Measurements from ENCODE around the gene KDM5C. TPM values are rescaled to one million over a fixed set of nuclear protein-coding genes. Genes with fewer than 3 reads are reported as not detected.

KDM5C gene
- total RNA-seq, 1 experiment from 2014 or later, result 52.9 TPM

DNA sequence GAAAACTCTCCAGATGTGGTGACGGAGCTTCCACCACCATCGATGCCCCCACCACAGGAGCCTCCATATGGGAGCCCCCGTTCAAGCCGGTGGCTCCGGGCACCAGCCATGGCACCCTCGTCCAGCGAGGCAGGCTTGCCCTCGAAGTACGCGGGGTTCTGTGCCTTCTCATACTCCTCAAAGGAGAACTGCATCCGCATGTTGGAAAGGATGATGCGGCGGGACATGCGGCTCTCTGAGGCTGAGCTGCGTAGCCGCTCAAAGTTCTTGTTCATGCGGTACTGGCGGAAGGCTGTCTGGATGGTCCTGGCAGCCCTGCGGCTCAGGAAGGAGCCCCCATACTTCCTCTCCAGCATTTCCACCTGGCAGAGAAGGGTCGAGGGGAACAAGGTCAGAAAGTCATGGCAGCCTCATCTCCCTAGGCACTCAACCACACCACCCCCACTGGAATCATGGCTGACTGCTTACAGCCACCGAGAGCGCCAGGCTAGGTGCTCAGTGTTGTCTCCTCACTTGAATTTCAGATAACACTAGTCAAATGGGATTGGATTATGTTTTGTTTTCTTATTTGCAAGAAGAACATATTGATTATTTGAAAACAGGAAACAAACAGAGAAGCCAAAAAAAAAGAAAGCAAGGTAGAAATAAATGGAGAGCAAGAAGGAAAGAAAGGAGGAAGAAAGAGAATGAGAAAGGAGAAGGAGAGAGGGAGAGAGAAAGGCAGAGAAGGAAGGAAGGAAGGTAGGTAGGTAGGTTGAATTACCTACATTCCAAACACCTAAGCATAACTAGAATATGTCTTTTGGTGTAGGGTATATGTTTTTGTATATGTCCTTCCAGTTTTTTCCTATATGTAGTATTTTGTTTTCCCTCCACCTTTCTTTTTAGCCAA lies 29.8 kb upstream of the KDM5C start:
- Histone ChIP-seq H3K4me1 (ENCODE audit: low read length) (no peaks in the 10 kb centered on the region), H3K9me3 (ENCODE audit: low read length) (no peaks in the 10 kb centered on the region), H3K4me2 (ENCODE audit: low read depth, low read length, poor library complexity, severe bottlenecking) (no peak overlapping the region), H3K9ac (ENCODE audit: low read length) (no peak overlapping the region), H3K36me3 (ENCODE audit: insufficient read depth, low read length) (no peaks in the 10 kb centered on the region), H3K27me3 (ENCODE audit: low read length) (no peaks in the 10 kb centered on the region), H3K79me2 (ENCODE audit: low read length) (no peaks in the 10 kb centered on the region), H4K20me1 (ENCODE audit: insufficient read depth, low read depth, low read length) (no peaks in the 10 kb centered on the region), H3K4me3 (ENCODE audit: low read length) (no peak overlapping the region), H3K27ac (ENCODE audit: low read length) (no peak overlapping the region), H3K9me2 (replicated peaks; ENCODE audit: insufficient read depth, low read length) (no peaks in the 10 kb centered on the region), H2AFZ (ENCODE audit: low read length) (no peak overlapping the region)
- no peak for DNase-seq

DNA sequence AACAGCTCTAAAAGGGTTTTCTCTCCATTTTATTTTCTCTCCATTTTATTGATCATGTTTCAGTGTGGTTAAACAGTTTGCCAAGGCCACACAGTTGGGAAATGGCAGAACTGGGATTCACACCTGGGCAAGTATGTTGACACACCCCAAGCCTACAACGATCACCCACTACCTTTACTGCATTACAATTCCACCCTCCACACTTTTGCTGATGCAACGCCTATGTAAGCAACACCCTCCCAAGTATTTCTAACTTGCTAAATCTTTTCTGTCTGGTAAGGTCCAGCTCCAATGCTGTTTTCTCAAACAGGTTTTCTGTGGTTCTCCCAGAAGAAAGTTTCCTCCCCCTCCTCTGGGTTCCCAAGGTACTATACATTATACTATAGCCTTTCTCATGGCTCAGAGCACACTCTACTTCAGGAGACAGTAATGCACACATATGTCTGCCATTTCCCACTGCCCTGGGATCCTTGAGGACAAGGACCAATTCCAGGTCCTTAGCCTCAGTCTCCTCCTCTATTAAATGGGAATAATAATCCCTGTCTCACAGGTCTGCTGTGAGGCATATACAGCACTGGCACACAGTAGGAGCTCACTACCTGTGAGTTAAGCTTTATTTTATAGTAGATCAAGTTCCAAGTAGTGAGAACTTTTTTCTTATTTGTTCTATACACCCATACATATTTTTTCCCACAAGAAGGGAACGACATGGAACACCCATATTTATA lies 28.4 kb upstream of the KDM5C start:
- Histone ChIP-seq H3K4me3 (ENCODE audit: low read length) (no peak overlapping the region), H3K4me1 (ENCODE audit: low read length) (no peaks in the 10 kb centered on the region), H3K27me3 (ENCODE audit: low read length) (no peaks in the 10 kb centered on the region), H3K4me2 (ENCODE audit: low read depth, low read length, poor library complexity, severe bottlenecking) (no peak overlapping the region), H4K20me1 (ENCODE audit: insufficient read depth, low read depth, low read length) (no peaks in the 10 kb centered on the region), H3K9me2 (replicated peaks; ENCODE audit: insufficient read depth, low read length) (no peaks in the 10 kb centered on the region), H3K79me2 (ENCODE audit: low read length) (no peaks in the 10 kb centered on the region), H3K9me3 (ENCODE audit: low read length) (no peaks in the 10 kb centered on the region), H2AFZ (ENCODE audit: low read length) (no peak overlapping the region), H3K36me3 (ENCODE audit: insufficient read depth, low read length) (no peaks in the 10 kb centered on the region), H3K9ac (ENCODE audit: low read length) (no peak overlapping the region), H3K27ac (ENCODE audit: low read length) (no peak overlapping the region)
- no peak for DNase-seq

DNA sequence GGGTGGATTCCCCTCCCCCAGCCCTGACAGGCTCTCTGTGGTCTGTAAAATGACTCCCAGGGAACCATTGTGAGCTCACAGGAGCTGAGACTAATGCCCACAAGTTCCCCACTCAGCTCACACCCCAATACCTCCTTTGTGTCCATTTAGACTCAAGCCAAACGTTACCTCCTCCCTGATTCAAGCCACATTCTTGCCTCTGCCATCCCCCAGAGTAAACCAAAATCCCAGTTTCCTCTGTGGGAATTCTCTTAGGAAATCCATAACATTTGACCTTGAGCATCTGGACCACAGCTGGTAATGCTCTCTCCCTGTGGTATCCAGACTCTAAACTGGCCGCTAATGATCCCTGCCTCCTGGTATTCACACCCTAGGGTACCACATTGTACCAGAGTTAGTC lies 26.3 kb upstream of the KDM5C start:
- no peaks in the 10 kb centered on the region for H4K20me1 ChIP-seq (ENCODE audit: insufficient read depth, low read depth, low read length)
- H3K27me3 ChIP-seq (ENCODE audit: low read length), result no peaks in the 10 kb centered on the region
- no peaks in the 10 kb centered on the region for H3K4me1 ChIP-seq (ENCODE audit: low read length)
- no peaks in the 10 kb centered on the region for H3K9me2 ChIP-seq (replicated peaks; ENCODE audit: insufficient read depth, low read length)
- H3K4me3 ChIP-seq (ENCODE audit: low read length), result no peak overlapping the region
- no peak overlapping the region for H3K27ac ChIP-seq (ENCODE audit: low read length)
- H3K36me3 ChIP-seq (ENCODE audit: insufficient read depth, low read length), result no peaks in the 10 kb centered on the region
- H2AFZ ChIP-seq (ENCODE audit: low read length), result no peak overlapping the region
- H3K4me2 ChIP-seq (ENCODE audit: low read depth, low read length, poor library complexity, severe bottlenecking), result no peak overlapping the region
- DNase-seq, result no peak
- H3K79me2 ChIP-seq (ENCODE audit: low read length), result no peaks in the 10 kb centered on the region
- H3K9me3 ChIP-seq (ENCODE audit: low read length), result no peaks in the 10 kb centered on the region
- H3K9ac ChIP-seq (ENCODE audit: low read length), result no peak overlapping the region

- H3K27ac ChIP-seq (ENCODE audit: low read length), result no peak overlapping the region
- H3K27me3 ChIP-seq (ENCODE audit: low read length), result no peaks in the 10 kb centered on the region
- H3K79me2 ChIP-seq (ENCODE audit: low read length), result no peaks in the 10 kb centered on the region
- H3K9ac ChIP-seq (ENCODE audit: low read length), result no peak overlapping the region
- H3K36me3 ChIP-seq (ENCODE audit: insufficient read depth, low read length), result no peaks in the 10 kb centered on the region
- no peak overlapping the region for H2AFZ ChIP-seq (ENCODE audit: low read length)
- H3K4me3 ChIP-seq (ENCODE audit: low read length), result no peak overlapping the region
- H3K9me2 ChIP-seq (replicated peaks; ENCODE audit: insufficient read depth, low read length), result no peaks in the 10 kb centered on the region
- no peaks in the 10 kb centered on the region for H3K9me3 ChIP-seq (ENCODE audit: low read length)
- H3K4me1 ChIP-seq (ENCODE audit: low read length), result no peaks in the 10 kb centered on the region
- DNase-seq, result no peak
- no peak overlapping the region for H3K4me2 ChIP-seq (ENCODE audit: low read depth, low read length, poor library complexity, severe bottlenecking)
- no peaks in the 10 kb centered on the region for H4K20me1 ChIP-seq (ENCODE audit: insufficient read depth, low read depth, low read length)
These were observed 25.5 kb upstream of the KDM5C start for GRCh38 chrX:53250556-53250955.

DNA sequence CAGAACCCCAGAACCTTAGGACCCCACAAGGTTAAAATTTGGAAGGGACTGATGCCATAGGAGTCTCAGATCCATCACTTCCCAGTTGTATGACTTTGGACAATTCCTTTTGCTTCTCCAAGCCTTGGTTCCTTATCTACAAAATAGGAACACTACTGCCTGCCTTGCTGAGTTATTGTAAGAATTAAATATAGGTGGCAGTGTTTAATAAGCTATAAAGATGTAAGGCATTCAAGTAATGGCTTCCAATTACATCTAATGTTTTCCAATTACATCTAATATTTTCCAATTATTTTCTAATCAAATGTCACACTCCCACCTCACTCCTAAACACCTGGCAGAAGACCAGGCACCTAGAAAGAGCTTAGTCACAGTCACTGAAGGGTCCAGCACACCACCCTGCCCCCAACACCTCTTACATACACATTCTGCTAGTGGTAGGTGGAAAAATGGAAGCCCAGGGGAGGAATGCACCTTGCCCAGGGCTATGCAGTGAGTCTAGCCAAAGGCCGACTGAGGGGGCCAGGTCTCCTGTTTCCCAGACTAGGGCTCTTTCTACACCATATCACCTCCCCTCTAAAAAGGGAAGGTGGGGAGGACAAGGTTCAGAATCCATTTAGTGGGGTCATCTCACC lies 24.5 kb upstream of the KDM5C start:
- Histone ChIP-seq H3K9me3 (ENCODE audit: low read length) (no peaks in the 10 kb centered on the region), H3K9me2 (replicated peaks; ENCODE audit: insufficient read depth, low read length) (no peaks in the 10 kb centered on the region), H4K20me1 (ENCODE audit: insufficient read depth, low read depth, low read length) (no peaks in the 10 kb centered on the region), H3K36me3 (ENCODE audit: insufficient read depth, low read length) (no peaks in the 10 kb centered on the region), H3K27ac (ENCODE audit: low read length) (no peak overlapping the region), H3K9ac (ENCODE audit: low read length) (no peak overlapping the region), H3K79me2 (ENCODE audit: low read length) (no peaks in the 10 kb centered on the region), H3K4me3 (ENCODE audit: low read length) (no peak overlapping the region), H3K4me1 (ENCODE audit: low read length) (no peaks in the 10 kb centered on the region), H2AFZ (ENCODE audit: low read length) (no peak overlapping the region), H3K27me3 (ENCODE audit: low read length) (no peaks in the 10 kb centered on the region), H3K4me2 (ENCODE audit: low read depth, low read length, poor library complexity, severe bottlenecking) (no peak overlapping the region)
- no peak for DNase-seq

DNA sequence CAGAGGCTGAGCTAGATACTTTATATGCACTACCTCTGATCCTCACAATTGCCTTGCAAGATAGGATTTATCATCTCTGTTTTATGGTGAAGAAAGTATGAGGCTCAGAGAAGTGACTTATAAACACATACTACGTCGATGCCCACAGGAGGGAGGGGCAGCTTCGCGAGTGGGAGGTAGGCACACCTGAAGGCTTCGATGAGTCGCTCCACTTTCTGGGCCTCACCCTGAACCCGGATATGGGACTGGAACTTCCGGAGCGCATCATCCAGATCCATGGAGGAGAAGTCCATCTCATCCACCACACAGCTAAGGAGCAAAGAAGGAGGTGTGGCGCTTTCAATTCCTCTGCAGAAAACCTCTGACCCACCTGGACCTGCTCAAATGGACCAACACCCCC lies 22.9 kb upstream of the KDM5C start:
- Histone ChIP-seq H3K27me3 (ENCODE audit: low read length) (no peaks in the 10 kb centered on the region), H3K4me2 (ENCODE audit: low read depth, low read length, poor library complexity, severe bottlenecking) (no peak overlapping the region), H2AFZ (ENCODE audit: low read length) (no peak overlapping the region), H4K20me1 (ENCODE audit: insufficient read depth, low read depth, low read length) (no peaks in the 10 kb centered on the region), H3K4me3 (ENCODE audit: low read length) (no peak overlapping the region), H3K9me3 (ENCODE audit: low read length) (no peaks in the 10 kb centered on the region), H3K79me2 (ENCODE audit: low read length) (no peaks in the 10 kb centered on the region), H3K9me2 (replicated peaks; ENCODE audit: insufficient read depth, low read length) (no peaks in the 10 kb centered on the region), H3K27ac (ENCODE audit: low read length) (no peak overlapping the region), H3K36me3 (ENCODE audit: insufficient read depth, low read length) (no peaks in the 10 kb centered on the region), H3K9ac (ENCODE audit: low read length) (no peak overlapping the region), H3K4me1 (ENCODE audit: low read length) (no peaks in the 10 kb centered on the region)
- DNase-seq, result no peak

DNA sequence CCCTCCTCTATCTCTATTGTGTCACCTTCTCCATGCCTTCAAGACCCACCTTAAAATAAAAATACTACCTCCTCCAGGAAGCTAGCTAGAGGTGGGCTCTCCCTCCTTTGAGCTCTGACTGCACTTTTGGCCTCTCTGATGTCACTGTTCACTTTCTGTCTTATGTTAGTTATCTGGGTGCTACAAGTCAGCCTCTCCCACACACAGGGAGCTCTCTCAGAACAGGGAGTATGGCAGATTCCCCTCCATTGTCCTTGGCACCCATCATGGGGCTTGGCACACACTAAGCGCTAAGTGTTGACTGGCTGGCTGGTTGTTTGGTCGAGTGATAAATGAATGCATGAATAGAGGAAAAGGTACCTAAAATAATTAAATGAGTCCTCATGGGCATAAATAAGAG lies 21.2 kb upstream of the KDM5C start:
- Histone ChIP-seq H3K4me2 (ENCODE audit: low read depth, low read length, poor library complexity, severe bottlenecking) (no peak overlapping the region), H3K27ac (ENCODE audit: low read length) (no peak overlapping the region), H3K9me3 (ENCODE audit: low read length) (no peaks in the 10 kb centered on the region), H3K79me2 (ENCODE audit: low read length) (no peaks in the 10 kb centered on the region), H3K4me1 (ENCODE audit: low read length) (no peaks in the 10 kb centered on the region), H3K4me3 (ENCODE audit: low read length) (no peak overlapping the region), H3K36me3 (ENCODE audit: insufficient read depth, low read length) (no peaks in the 10 kb centered on the region), H3K27me3 (ENCODE audit: low read length) (no peaks in the 10 kb centered on the region), H3K9ac (ENCODE audit: low read length) (no peak overlapping the region), H2AFZ (ENCODE audit: low read length) (no peak overlapping the region), H4K20me1 (ENCODE audit: insufficient read depth, low read depth, low read length) (no peaks in the 10 kb centered on the region), H3K9me2 (replicated peaks; ENCODE audit: insufficient read depth, low read length) (no peaks in the 10 kb centered on the region)
- no peak for DNase-seq

DNA sequence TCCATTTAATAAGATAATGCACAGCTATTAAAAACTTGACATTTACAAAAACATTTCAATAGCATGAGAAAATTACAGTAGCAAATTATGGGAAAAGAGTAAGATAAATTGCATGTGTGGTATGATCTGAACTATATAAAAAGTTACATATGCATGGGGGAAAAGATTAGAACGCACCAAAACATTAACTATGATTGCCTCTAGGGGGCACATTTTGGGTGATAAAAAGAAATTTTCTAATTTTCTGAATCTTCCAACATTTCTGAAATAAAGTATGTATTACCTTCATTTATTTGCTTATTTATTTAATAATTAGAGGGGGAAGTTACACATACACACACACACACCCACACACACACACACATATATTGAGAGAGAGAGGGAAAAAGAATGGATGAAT lies 19.6 kb upstream of the KDM5C start:
- H3K27me3 ChIP-seq (ENCODE audit: low read length), result no peaks in the 10 kb centered on the region

More for the DNA sequence above, 19.6 kb upstream of the KDM5C start:
- DNase-seq, result no peak
- H3K9me2 ChIP-seq (replicated peaks; ENCODE audit: insufficient read depth, low read length), result no peaks in the 10 kb centered on the region
- H3K9ac ChIP-seq (ENCODE audit: low read length), result no peak overlapping the region
- no peak overlapping the region for H3K4me2 ChIP-seq (ENCODE audit: low read depth, low read length, poor library complexity, severe bottlenecking)
- H3K9me3 ChIP-seq (ENCODE audit: low read length), result no peaks in the 10 kb centered on the region
- H4K20me1 ChIP-seq (ENCODE audit: insufficient read depth, low read depth, low read length), result no peaks in the 10 kb centered on the region
- no peaks in the 10 kb centered on the region for H3K36me3 ChIP-seq (ENCODE audit: insufficient read depth, low read length)
- no peaks in the 10 kb centered on the region for H3K4me1 ChIP-seq (ENCODE audit: low read length)
- H2AFZ ChIP-seq (ENCODE audit: low read length), result no peak overlapping the region
- H3K4me3 ChIP-seq (ENCODE audit: low read length), result no peak overlapping the region
- no peaks in the 10 kb centered on the region for H3K79me2 ChIP-seq (ENCODE audit: low read length)
- no peak overlapping the region for H3K27ac ChIP-seq (ENCODE audit: low read length)
